HepG2 (cell line): ENCODE results near the gene ABHD12.

Source experiments
- ESRRA ChIP-seq: sonication (generic); formaldehyde crosslinking; IDR thresholded peaks from 2 replicates; pipeline ENCODE4 v1.5.1; 2020; ENCODE audit warnings: mild to moderate bottlenecking, low read depth, missing genetic modification reagents
- KDM4B ChIP-seq: sonication (generic); formaldehyde crosslinking; IDR thresholded peaks from 2 replicates; pipeline ENCODE4 v1.4.0; 2020; ENCODE audit warnings: missing genetic modification reagents
- ZNF367 ChIP-seq: sonication (generic); formaldehyde crosslinking; IDR thresholded peaks from 2 replicates; pipeline ENCODE4 v1.4.0; 2020; ENCODE audit warnings: missing genetic modification reagents, borderline replicate concordance
- TF ChIP-seq, protein P1 (sequence below): sonication (generic); formaldehyde crosslinking; IDR thresholded peaks from 2 replicates; pipeline ENCODE4 v1.4.0; 2020; ENCODE audit warnings: missing genetic modification reagents

DNA sequence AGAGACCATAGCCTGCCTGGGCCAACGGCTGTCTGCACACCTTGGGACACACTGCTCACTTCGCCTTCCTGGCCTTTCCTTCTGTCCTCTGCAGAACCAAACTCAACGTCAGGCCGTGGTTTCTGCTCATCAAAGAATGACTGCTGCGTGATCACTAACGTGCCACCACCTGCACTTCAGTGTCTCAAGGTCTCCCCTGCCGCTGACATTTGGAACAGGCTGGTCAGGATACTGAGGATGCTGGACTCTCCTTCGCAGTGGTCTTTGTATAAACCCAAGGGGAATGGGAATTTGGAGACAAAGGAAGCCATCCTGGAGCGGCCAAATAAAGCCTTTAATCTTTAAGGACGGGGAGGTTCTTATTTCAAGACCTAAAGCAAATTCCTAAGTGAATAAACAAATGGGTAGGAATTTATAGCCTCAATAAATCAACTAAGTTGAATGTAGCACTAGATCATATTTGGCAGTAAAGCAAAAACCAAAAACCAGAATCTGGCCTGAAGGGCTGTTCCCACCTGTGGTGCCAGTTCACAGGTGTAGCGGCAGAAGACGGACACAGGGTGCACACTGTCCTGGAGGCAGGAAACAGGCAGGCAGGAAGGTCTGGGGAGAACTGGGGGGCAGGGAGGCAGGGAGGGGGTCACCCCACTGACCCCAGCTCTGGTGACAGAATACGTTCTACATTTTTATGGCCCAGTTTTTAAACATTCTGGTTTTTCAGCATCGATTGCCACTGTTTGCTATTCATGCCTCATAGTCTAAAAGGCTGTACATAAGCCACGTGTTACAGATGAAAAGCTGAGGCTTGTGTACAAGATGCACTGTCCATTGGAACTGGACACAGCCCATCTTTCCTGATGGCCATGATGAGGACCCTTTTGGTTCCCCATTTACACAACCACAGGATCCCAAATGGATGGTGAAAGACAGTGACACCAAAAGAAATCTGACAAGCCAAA lies 36.6 kb downstream of the ABHD12 start:
- TF ChIP-seq ESRRA (no peak), KDM4B (CRISPR knock-in tag) (no peak), ZNF367 (CRISPR knock-in tag) (no peak)
- TF ChIP-seq, protein P1, sequence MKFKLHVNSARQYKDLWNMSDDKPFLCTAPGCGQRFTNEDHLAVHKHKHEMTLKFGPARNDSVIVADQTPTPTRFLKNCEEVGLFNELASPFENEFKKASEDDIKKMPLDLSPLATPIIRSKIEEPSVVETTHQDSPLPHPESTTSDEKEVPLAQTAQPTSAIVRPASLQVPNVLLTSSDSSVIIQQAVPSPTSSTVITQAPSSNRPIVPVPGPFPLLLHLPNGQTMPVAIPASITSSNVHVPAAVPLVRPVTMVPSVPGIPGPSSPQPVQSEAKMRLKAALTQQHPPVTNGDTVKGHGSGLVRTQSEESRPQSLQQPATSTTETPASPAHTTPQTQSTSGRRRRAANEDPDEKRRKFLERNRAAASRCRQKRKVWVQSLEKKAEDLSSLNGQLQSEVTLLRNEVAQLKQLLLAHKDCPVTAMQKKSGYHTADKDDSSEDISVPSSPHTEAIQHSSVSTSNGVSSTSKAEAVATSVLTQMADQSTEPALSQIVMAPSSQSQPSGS: no peak
